SK-N-SH treated with all-trans-retinoic acid at 6 μM for 48 hours (cell line): ENCODE data around the gene CRACR2B.

ENCODE experiments used
- ATAC-seq: fragments of 200-7000 bp; cut with Tn5 transposase; 3 replicates; pipeline ENCODE4 v1.9.1; 2020; ENCODE audit warnings: mild to moderate bottlenecking, moderate library complexity
- ARNTL ChIP-seq: fragments of 450-650 bp; formaldehyde crosslinking; IDR thresholded peaks from 2 replicates; pipeline ENCODE4 v1.5.0; 2020; ENCODE audit warnings: low read depth, mild to moderate bottlenecking, moderate library complexity, borderline replicate concordance
- BACH2 ChIP-seq: fragments of 250-450 bp; sonication (Bioruptor Pico); IDR thresholded peaks from 2 replicates; pipeline ENCODE4 v1.9.0; 2021; ENCODE audit warnings: mild to moderate bottlenecking, borderline replicate concordance
- CREB5 ChIP-seq: fragments of 250-450 bp; sonication (Bioruptor Pico); IDR thresholded peaks from 2 replicates; pipeline ENCODE4 v1.5.1; 2020; ENCODE audit warnings: low read depth, mild to moderate bottlenecking, moderate library complexity
- CSDC2 ChIP-seq: fragments of 250-450 bp; sonication (Bioruptor Pico); IDR thresholded peaks from 2 replicates; pipeline ENCODE4 v1.5.0; 2020; ENCODE audit warnings: mild to moderate bottlenecking, moderate library complexity
- CSRNP3 ChIP-seq: fragments of 250-450 bp; sonication (Bioruptor Pico); IDR thresholded peaks from 2 replicates; pipeline ENCODE4 v1.5.1; 2021; ENCODE audit warnings: mild to moderate bottlenecking, moderate library complexity
- ESRRG ChIP-seq: fragments of 250-450 bp; sonication (Bioruptor Pico); IDR thresholded peaks from 2 replicates; pipeline ENCODE4 v1.6.1; 2021; ENCODE audit warnings: mild to moderate bottlenecking
- GLIS3 ChIP-seq: fragments of 250-450 bp; sonication (Bioruptor Pico); IDR thresholded peaks from 2 replicates; pipeline ENCODE4 v1.5.0; 2020; ENCODE audit warnings: mild to moderate bottlenecking, moderate library complexity
- ISL1 ChIP-seq: fragments of 250-450 bp; sonication (Bioruptor Pico); IDR thresholded peaks from 2 replicates; pipeline ENCODE4 v2.1.2; 2022; ENCODE audit warnings: mild to moderate bottlenecking, moderate library complexity
- OSR1 ChIP-seq: fragments of 250-450 bp; sonication (Bioruptor Pico); IDR thresholded peaks from 2 replicates; pipeline ENCODE4 v1.8.0; 2022; ENCODE audit warnings: moderate library complexity, mild to moderate bottlenecking, inconsistent platforms
- PATZ1 ChIP-seq: fragments of 250-450 bp; sonication (Bioruptor Pico); IDR thresholded peaks from 2 replicates; pipeline ENCODE4 v1.8.0; 2020; ENCODE audit warnings: mild to moderate bottlenecking, moderate library complexity, borderline replicate concordance
- POU6F1 ChIP-seq: fragments of 250-450 bp; sonication (Bioruptor Pico); IDR thresholded peaks from 2 replicates; pipeline ENCODE4 v1.8.0; 2021; ENCODE audit warnings: low read depth, mild to moderate bottlenecking, moderate library complexity, borderline replicate concordance
- PPARA ChIP-seq: fragments of 250-450 bp; sonication (Bioruptor Pico); IDR thresholded peaks from 2 replicates; pipeline ENCODE4 v1.5.0; 2020; ENCODE audit warnings: mild to moderate bottlenecking, borderline replicate concordance
- RARB ChIP-seq: fragments of 250-450 bp; sonication (Bioruptor Pico); IDR thresholded peaks from 2 replicates; pipeline ENCODE4 v1.8.0; 2021; ENCODE audit warnings: mild to moderate bottlenecking, moderate library complexity
- SNAI2 ChIP-seq: fragments of 250-450 bp; sonication (Bioruptor Pico); IDR thresholded peaks from 2 replicates; pipeline ENCODE4 v1.5.0; 2020; ENCODE audit warnings: mild to moderate bottlenecking, moderate library complexity
- TCF4 ChIP-seq: fragments of 250-450 bp; sonication (Bioruptor Pico); IDR thresholded peaks from 2 replicates; pipeline ENCODE4 v1.8.0; 2021; ENCODE audit warnings: mild to moderate bottlenecking, moderate library complexity, borderline replicate concordance
- TOX ChIP-seq: fragments of 250-450 bp; sonication (Bioruptor Pico); IDR thresholded peaks from 2 replicates; pipeline ENCODE4 v1.8.0; 2021; ENCODE audit warnings: mild to moderate bottlenecking, moderate library complexity, borderline replicate concordance
- ZC3H10 ChIP-seq: fragments of 250-450 bp; sonication (Bioruptor Pico); IDR thresholded peaks from 2 replicates; pipeline ENCODE4 v1.5.1; 2021; ENCODE audit warnings: mild to moderate bottlenecking, moderate library complexity
- ZFP3 ChIP-seq: fragments of 250-450 bp; sonication (Bioruptor Pico); IDR thresholded peaks from 2 replicates; pipeline ENCODE4 v1.5.0; 2020; ENCODE audit warnings: mild to moderate bottlenecking, moderate library complexity
- ZFP30 ChIP-seq: fragments of 450-650 bp; formaldehyde crosslinking; IDR thresholded peaks from 2 replicates; pipeline ENCODE4 v1.5.0; 2022; ENCODE audit warnings: mild to moderate bottlenecking, moderate library complexity
- ZNF565 ChIP-seq: fragments of 450-650 bp; formaldehyde crosslinking; conservative IDR thresholded peaks from 2 replicates; pipeline ENCODE4 v1.5.0; 2020; ENCODE audit warnings: low read depth, mild to moderate bottlenecking, moderate library complexity
- ZNF70 ChIP-seq: fragments of 450-650 bp; formaldehyde crosslinking; IDR thresholded peaks from 2 replicates; pipeline ENCODE4 v1.5.0; 2020; ENCODE audit warnings: mild to moderate bottlenecking, moderate library complexity
- ZNF8 ChIP-seq: fragments of 450-650 bp; formaldehyde crosslinking; IDR thresholded peaks from 2 replicates; pipeline ENCODE4 v1.5.0; 2020; ENCODE audit warnings: mild to moderate bottlenecking, moderate library complexity
- TF ChIP-seq, protein P1 (sequence below): fragments of 250-450 bp; sonication (Bioruptor Pico); IDR thresholded peaks from 2 replicates; pipeline ENCODE4 v1.5.0; 2020; ENCODE audit warnings: mild to moderate bottlenecking, moderate library complexity

The CRACR2B gene

GRCh38 chr11:865462-866430, 38.0 kb downstream of the CRACR2B start:
- no peak for ATAC-seq
- TF ChIP-seq SNAI2 (CRISPR knock-in tag) (no peak), TCF4 (no peak), ISL1 (CRISPR knock-in tag) (no peak), ZC3H10 (CRISPR knock-in tag) (no peak), ESRRG (CRISPR knock-in tag) (no peak), PPARA (CRISPR knock-in tag) (no peak)
- TF ChIP-seq, protein P1, sequence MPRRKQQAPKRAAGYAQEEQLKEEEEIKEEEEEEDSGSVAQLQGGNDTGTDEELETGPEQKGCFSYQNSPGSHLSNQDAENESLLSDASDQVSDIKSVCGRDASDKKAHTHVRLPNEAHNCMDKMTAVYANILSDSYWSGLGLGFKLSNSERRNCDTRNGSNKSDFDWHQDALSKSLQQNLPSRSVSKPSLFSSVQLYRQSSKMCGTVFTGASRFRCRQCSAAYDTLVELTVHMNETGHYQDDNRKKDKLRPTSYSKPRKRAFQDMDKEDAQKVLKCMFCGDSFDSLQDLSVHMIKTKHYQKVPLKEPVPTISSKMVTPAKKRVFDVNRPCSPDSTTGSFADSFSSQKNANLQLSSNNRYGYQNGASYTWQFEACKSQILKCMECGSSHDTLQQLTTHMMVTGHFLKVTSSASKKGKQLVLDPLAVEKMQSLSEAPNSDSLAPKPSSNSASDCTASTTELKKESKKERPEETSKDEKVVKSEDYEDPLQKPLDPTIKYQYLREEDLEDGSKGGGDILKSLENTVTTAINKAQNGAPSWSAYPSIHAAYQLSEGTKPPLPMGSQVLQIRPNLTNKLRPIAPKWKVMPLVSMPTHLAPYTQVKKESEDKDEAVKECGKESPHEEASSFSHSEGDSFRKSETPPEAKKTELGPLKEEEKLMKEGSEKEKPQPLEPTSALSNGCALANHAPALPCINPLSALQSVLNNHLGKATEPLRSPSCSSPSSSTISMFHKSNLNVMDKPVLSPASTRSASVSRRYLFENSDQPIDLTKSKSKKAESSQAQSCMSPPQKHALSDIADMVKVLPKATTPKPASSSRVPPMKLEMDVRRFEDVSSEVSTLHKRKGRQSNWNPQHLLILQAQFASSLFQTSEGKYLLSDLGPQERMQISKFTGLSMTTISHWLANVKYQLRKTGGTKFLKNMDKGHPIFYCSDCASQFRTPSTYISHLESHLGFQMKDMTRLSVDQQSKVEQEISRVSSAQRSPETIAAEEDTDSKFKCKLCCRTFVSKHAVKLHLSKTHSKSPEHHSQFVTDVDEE (CRISPR knock-in tag) = no peak
- TF ChIP-seq, all 23 proteins: peak for 0

DNA sequence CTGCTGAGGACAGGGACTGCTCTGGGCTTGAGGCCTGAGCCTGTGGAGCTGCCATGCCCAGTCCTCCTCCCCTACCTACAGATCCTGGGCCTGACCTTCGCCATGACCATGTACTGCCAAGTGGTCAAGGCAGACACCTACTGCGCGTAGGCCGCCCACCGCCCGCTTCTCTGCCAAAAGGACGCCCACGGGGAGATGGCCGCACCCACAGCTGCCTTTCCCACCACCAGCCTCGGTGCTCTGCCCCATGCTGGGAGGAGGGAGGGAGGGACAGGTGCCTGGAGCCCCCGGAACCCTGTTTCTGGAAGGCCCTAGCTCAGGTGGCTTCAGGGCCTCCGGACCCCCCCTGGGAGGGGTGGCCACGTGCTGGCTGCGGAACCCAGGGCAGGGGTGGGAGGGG, 38.8 kb downstream of the CRACR2B start:
- no peak for TF ChIP-seq CSRNP3
- no peak for TF ChIP-seq ZNF70
- no peak for TF ChIP-seq CREB5
- TF ChIP-seq ZFP30 = no peak
- no peak for TF ChIP-seq RARB (CRISPR knock-in tag)
- TF ChIP-seq PATZ1 (CRISPR knock-in tag) = no peak
- TF ChIP-seq, protein P1 (CRISPR knock-in tag) = no peak
- no peak for TF ChIP-seq OSR1 (CRISPR knock-in tag)
- TF ChIP-seq ISL1 (CRISPR knock-in tag) = no peak
- TF ChIP-seq ZFP3 (CRISPR knock-in tag) = no peak
- TF ChIP-seq CSDC2 (CRISPR knock-in tag) = no peak
- no peak for TF ChIP-seq PPARA (CRISPR knock-in tag)
- ATAC-seq = no peak

- TF ChIP-seq ZNF565 (CRISPR knock-in tag) (no peak), PATZ1 (CRISPR knock-in tag) (no peak), ARNTL (CRISPR knock-in tag) (no peak), ISL1 (CRISPR knock-in tag) (no peak), ZNF70 (no peak), TOX (CRISPR knock-in tag) (no peak), ZNF8 (CRISPR knock-in tag) (no peak), BACH2 (CRISPR knock-in tag) (no peak), PPARA (CRISPR knock-in tag) (no peak), POU6F1 (no peak), ESRRG (CRISPR knock-in tag) (no peak), GLIS3 (CRISPR knock-in tag) (no peak), CSDC2 (CRISPR knock-in tag) (no peak), ZC3H10 (CRISPR knock-in tag) (no peak)
- TF ChIP-seq, all 23 proteins: peak for 0
- ATAC-seq = no peak
Measured at GRCh38 chr11:867856-868358, 40.2 kb downstream of the CRACR2B start.
